ENCODE results near the gene RNPC3.
"Not testable (repeated sequence)": the region's sequence is repeated elsewhere in the genome, so short reads cannot be mapped to it uniquely, and the experiment has no call there.

The RNPC3 gene

GRCh38 chr1:103561124-103561523 lies 35.6 kb downstream of the RNPC3 start:
- DNase-seq (ENCODE audit: low read depth), result not testable (repeated sequence)

- no peak for DNase-seq (ENCODE audit: low read depth)
Observed at GRCh38 chr1:103561643-103562395, 36.3 kb downstream of the RNPC3 start.

- no peak for DNase-seq (ENCODE audit: low read depth)
Observed at GRCh38 chr1:103563056-103563455, 37.6 kb downstream of the RNPC3 start.

GRCh38 chr1:103569493-103569892 lies 44.0 kb downstream of the RNPC3 start:
- no peak for DNase-seq (ENCODE audit: low read depth)

- not testable (repeated sequence) for DNase-seq (ENCODE audit: low read depth)
Observed at GRCh38 chr1:103571289-103571688, 45.8 kb downstream of the RNPC3 start, which contains the start of gene AMY2B. AMY2B (plus strand) TSS chr1:103571589; CDS start chr1:103571603, 14 bp downstream.

GRCh38 chr1:103576065-103576464 lies 50.6 kb downstream of the RNPC3 start:
- no peak for DNase-seq (ENCODE audit: low read depth)

- DNase-seq (ENCODE audit: low read depth), result not testable (repeated sequence)
Observed at GRCh38 chr1:103576784-103577183, 51.3 kb downstream of the RNPC3 start.

- DNase-seq (ENCODE audit: low read depth), result no peak
Observed at GRCh38 chr1:103582464-103582863, 57.0 kb downstream of the RNPC3 start.

GRCh38 chr1:103583887-103584286 lies 58.4 kb downstream of the RNPC3 start:
- DNase-seq (ENCODE audit: low read depth), result no peak

GRCh38 chr1:103584537-103584936 lies 59.0 kb downstream of the RNPC3 start:
- no peak for DNase-seq (ENCODE audit: low read depth)

GRCh38 chr1:103602740-103603139 lies 77.2 kb downstream of the RNPC3 start:
- not testable (repeated sequence) for DNase-seq (ENCODE audit: low read depth)
